ENCODE results near the gene TMEM101. TPM values are rescaled to one million over a fixed set of nuclear protein-coding genes. Genes with fewer than 3 reads are reported as not detected.
A peak's percentile ranks its signal among the peaks of the same experiment; 100 is the strongest.

TMEM101 gene
- total and polyA plus RNA-seq, 2 of the 8 experiments (the other 6 are each of a cell fraction or from before 2014, with no cell fraction given) = 16.1 to 44.7 TPM

DNA sequence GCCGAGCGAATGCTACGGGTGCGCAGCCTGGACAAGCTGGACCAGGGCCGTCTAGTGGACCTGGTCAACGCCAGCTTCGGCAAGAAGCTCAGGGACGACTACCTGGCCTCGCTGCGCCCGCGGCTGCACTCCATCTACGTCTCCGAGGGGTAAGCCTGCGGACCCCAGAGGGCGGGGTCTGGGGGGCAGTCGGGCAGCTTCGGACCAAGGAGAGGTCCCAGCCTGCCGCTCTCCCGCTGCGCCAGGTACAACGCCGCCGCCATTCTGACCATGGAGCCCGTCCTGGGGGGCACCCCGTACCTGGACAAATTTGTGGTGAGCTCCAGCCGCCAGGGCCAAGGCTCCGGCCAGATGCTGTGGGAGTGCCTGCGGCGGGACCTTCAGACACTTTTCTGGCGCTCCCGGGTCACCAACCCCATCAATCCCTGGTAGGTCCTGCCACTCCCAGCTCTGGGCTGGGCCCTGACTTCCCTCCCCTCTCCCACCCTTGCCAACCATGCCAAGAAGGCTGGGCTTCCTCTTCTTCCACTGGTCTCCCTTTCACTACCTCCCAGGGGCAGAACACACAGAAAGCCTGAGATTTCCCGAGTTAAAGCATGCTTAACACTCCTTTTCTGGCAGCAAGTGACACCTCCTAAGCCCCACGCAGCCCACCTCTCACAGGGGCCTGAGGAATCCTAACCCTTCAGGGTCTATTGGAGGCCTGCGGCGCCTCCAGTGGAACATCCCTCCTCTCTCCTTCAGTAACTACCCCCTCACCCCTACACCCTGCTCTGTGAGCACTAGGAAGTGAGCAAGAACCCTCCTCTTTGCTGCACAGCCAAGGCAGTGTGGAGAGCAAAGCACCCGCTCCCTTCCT lies 7.2 kb downstream of the TMEM101 start:
- Histone ChIP-seq H2BK5ac (ENCODE audit: low read depth, low read length) (no peak overlapping the region; the same call in 1 of the 2 replicates), H3K4me2 (ENCODE audit: insufficient read depth in 1 of 2, low read depth in 2 of 2, low read length in 2 of 2) (peak overlapping the region; percentile 94), H2BK20ac (ENCODE audit: low read length) (no peak overlapping the region), H3K56ac (replicated peaks; ENCODE audit: insufficient read length, low read depth, low read length) (no peak overlapping the region), H2BK120ac (replicated peaks; ENCODE audit: low read depth, low read length) (no peak overlapping the region), H2AK5ac (ENCODE audit: low read depth, low read length) (0 out of 2 replicates have a peak overlapping the region, but pooled peaks have one; percentile 30), H3K9me3 (ENCODE audit: insufficient read depth in 2 of 2, low read depth in 1 of 2, low read length in 1 of 2) (no peaks in the 10 kb centered on the region), H3K4me1 (replicated peaks in 1 of 4; ENCODE audit: control insufficient read depth in 3 of 4, insufficient read depth in 4 of 4, low read length in 3 of 4) (peaks cover 0 to 19% (median 13%) of the 10 kb centered on the region in 4 experiments; a peak in 6 of 7 replicates), H3K27ac (ENCODE audit: low read depth, low read length) (no peak overlapping the region), H4K91ac (replicated peaks; ENCODE audit: insufficient read length, low read length) (peak overlapping the region; percentile 36), H3K23me2 (ENCODE audit: low read depth, low read length) (peaks cover 32% of the 10 kb centered on the region), H3K36me3 (ENCODE audit: control insufficient read depth in 2 of 4, insufficient read depth in 4 of 4, low read length in 3 of 4) (peaks cover 0 to 3% (median 1%) of the 10 kb centered on the region in 4 experiments; a peak in 2 of 8 replicates), H2AFZ (ENCODE audit: low read length) (peak overlapping the region; percentile 43; the same call in 1 of the 2 replicates), H3K18ac (ENCODE audit: extremely low read depth, low read length) (peak overlapping the region; percentile 9; the same call in 1 of the 2 replicates), H3K4me3 (ENCODE audit: extremely low read depth in 1 of 4, insufficient read depth in 2 of 4, low read depth in 3 of 4, low read length in 4 of 4) (peak overlapping the region; percentile 72 to 86 (median 82)), H2BK12ac (ENCODE audit: low read depth, low read length) (no peak overlapping the region; the same call in 1 of the 2 replicates), H2BK15ac (ENCODE audit: low read length) (peak overlapping the region; percentile 49; the same call in 1 of the 2 replicates), H4K5ac (ENCODE audit: insufficient read length, low read depth, low read length) (no peak overlapping the region), H4K20me1 (replicated peaks in 1 of 2; ENCODE audit: control insufficient read depth in 1 of 2, insufficient read depth in 2 of 2, low read length in 2 of 2) (peaks cover 4 to 8% of the 10 kb centered on the region in 2 experiments), H3K79me2 (ENCODE audit: control insufficient read depth in 1 of 2, insufficient read depth in 2 of 2, low read length in 2 of 2) (no peaks in the 10 kb centered on the region), H3K14ac (ENCODE audit: insufficient read length) (no peak overlapping the region), H4K8ac (ENCODE audit: extremely low read depth, insufficient read depth, low read length) (no peak overlapping the region), H3K4ac (replicated peaks; ENCODE audit: insufficient read length, low read depth, low read length) (no peak overlapping the region), H3K23ac (ENCODE audit: insufficient read length) (no peak overlapping the region), H3K27me3 (replicated peaks in 1 of 4; ENCODE audit: control insufficient read depth in 3 of 4, extremely low read depth in 1 of 4, insufficient read depth in 3 of 4, low read length in 3 of 4) (peaks cover 0 to 21% (median 17%) of the 10 kb centered on the region in 4 experiments; a peak in 6 of 7 replicates), H3K9ac (replicated peaks in 1 of 4; ENCODE audit: extremely low read depth in 1 of 4, low read depth in 3 of 4, low read length in 3 of 4) (peak overlapping the region in 1 of 4 experiments; percentile 31; a peak in 3 of 7 replicates), H3K79me1 (ENCODE audit: low read depth, low read length) (no peaks in the 10 kb centered on the region; the same call in 1 of the 2 replicates)
- TF ChIP-seq MAX (IDR thresholded peaks at IDR 0.05) (peak; percentile 33; the same call in 1 of the 2 replicates), GABPA (IDR thresholded peaks at IDR 0.05; ENCODE audit: borderline replicate concordance, insufficient read depth, low read length) (no peak), KDM4A (IDR thresholded peaks at IDR 0.05; ENCODE audit: low read depth, low read length, severe bottlenecking) (peak; percentile 65), TBP (IDR thresholded peaks at IDR 0.05; ENCODE audit: low read depth, low read length) (0 out of 2 replicates have a peak, but pooled peaks have one; percentile 4), POLR2A (IDR thresholded peaks at IDR 0.05; ENCODE audit: control extremely low read depth in 1 of 2, low read depth in 2 of 2, low read length in 2 of 2) (peak in 1 of 2 experiments; percentile 46; a peak in 1 of 3 replicates), HDAC2 (IDR thresholded peaks at IDR 0.05; ENCODE audit: borderline replicate concordance in 1 of 2, low read depth in 2 of 2, low read length in 2 of 2) (0 out of 4 replicates have a peak, but pooled peaks of 1 of the 2 experiments have one; percentile 40), SP2 (IDR thresholded peaks at IDR 0.05; ENCODE audit: low read length) (no peak), KDM1A (IDR thresholded peaks at IDR 0.05; ENCODE audit: borderline replicate concordance, low read length) (no peak), SIRT6 (IDR thresholded peaks at IDR 0.05; ENCODE audit: low read length) (no peak)
- CTCF ChIA-PET (ENCODE audit: partially characterized antibody) = interaction anchor here (0.7 to 7.2 kb wide), 32 partner anchors 11 to 523 kb away, joined by 3 to 67 read pairs (median 5); partner anchors contain the start of genes PPY and TMUB2
- WGBS, 2 experiments (ENCODE audit: extremely low coverage in 1 of 2, insufficient coverage in 1 of 2, insufficient read length in 1 of 2, insufficient replicate concordance in 2 of 2, low coverage in 1 of 2, low lambda C conversion rate in 2 of 2, missing lambda C conversion rate in 1 of 2) = 12% methylated on average over 32 of the region's 37 CpGs; no CpG with 5 or more reads in 1 of the 2 experiments
- FAIRE-seq = no peak
- peak in 1 of 2 experiments; percentile 49 for DNase-seq (ENCODE audit: low read depth in 1 of 2, low spot score in 2 of 2)
- POLR2A ChIA-PET (ENCODE audit: partially characterized antibody) = interaction anchor here (0.7 to 3.8 kb wide), 14 partner anchors 9 to 67 kb away, joined by 3 to 23 read pairs (median 4); partner anchors contain the start of gene LSM12

Measured in H1 (cell line).